ENCODE results near the gene SPDYE1. TPM values are rescaled to one million over a fixed set of nuclear protein-coding genes. Genes with fewer than 3 reads are reported as not detected.
A peak's percentile ranks its signal among the peaks of the same experiment; 100 is the strongest.

SPDYE1 gene
- total and polyA plus RNA-seq, 2 of the 13 experiments (the other 11 are each of a cell fraction or from before 2014, with no cell fraction given): not detected

GRCh38 chr7:44044315-44045225, 46.9 kb downstream of the SPDYE1 start, which contains the start of gene DBNL (continued):
- TF ChIP-seq ZNF407 (CRISPR knock-in tag; IDR thresholded peaks at IDR 0.05; ENCODE audit: not compliant biosample characterization): peak; percentile 95
- TF ChIP-seq BCL3 (CRISPR knock-in tag; IDR thresholded peaks at IDR 0.05): peak; percentile 67
- no peak for TF ChIP-seq TAF15 (IDR thresholded peaks at IDR 0.05; ENCODE audit: low read depth, low read length, poor library complexity, severe bottlenecking)
- no peak for TF ChIP-seq TBP (CRISPR knock-in tag; IDR thresholded peaks at IDR 0.05)
- TF ChIP-seq ZNF780A (CRISPR knock-in tag; IDR thresholded peaks at IDR 0.05): no peak
- TF ChIP-seq LRRFIP1 (CRISPR knock-in tag; conservative IDR thresholded peaks at IDR 0.05): no peak
- no peak for TF ChIP-seq ZHX1 (CRISPR knock-in tag; IDR thresholded peaks at IDR 0.05; ENCODE audit: low read depth)
- TF ChIP-seq U2AF1 (optimal IDR thresholded peaks at IDR 0.05; ENCODE audit: low read depth, low read length): no peak
- TF ChIP-seq SIX4 (CRISPR knock-in tag; IDR thresholded peaks at IDR 0.05): no peak
- no peak for TF ChIP-seq CC2D1A (CRISPR knock-in tag; IDR thresholded peaks at IDR 0.05)
- TF ChIP-seq JDP2 (CRISPR knock-in tag; IDR thresholded peaks at IDR 0.05; ENCODE audit: borderline replicate concordance): no peak
